HG03575 (cell line): ENCODE results near the gene S100A16.

ENCODE experiments used
- ATAC-seq: cut with Tn5 transposase; IDR thresholded peaks from one replicate; pipeline ENCODE4 v1.9.1; 2021; ENCODE audit not compliant: unreplicated experiment, insufficient number of reproducible peaks, low FRiP score; ENCODE audit errors: extremely low read depth

The S100A16 gene, protein sequence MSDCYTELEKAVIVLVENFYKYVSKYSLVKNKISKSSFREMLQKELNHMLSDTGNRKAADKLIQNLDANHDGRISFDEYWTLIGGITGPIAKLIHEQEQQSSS

DNA sequence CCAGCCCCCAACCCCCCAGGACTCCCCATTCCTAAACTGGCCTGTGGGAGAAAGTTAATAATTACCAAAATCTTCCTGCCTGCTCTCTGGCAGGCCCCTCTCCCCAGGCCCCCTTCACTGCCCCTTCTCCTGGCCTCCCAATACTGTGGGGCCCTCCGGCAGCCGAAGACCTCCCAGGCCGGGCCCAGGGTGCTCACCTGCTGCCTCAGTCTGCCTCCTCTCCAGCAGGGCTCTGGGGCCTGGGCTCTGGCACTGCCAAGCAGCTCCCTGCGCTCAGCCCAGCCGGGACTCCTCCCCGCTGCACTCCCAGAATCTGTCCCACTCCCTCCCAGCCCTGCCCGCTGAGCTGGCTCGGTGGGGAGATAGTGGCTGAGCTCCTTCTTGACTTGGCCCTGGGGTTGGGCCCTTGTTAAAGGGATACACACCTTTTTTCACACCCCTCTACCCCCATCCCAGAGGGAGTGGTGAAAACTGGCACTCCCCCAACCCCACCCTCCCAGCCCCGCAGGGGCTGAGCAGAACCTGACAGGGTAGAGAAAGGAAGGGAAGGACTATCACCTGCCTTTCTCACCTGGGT, at the start of gene S100A16:
Gene S100A16 (minus strand): TSS at position 383 of the 577 bp plus-strand sequence. CDS start 4,986 bp downstream, outside the sequence.
- no peak for ATAC-seq

DNA sequence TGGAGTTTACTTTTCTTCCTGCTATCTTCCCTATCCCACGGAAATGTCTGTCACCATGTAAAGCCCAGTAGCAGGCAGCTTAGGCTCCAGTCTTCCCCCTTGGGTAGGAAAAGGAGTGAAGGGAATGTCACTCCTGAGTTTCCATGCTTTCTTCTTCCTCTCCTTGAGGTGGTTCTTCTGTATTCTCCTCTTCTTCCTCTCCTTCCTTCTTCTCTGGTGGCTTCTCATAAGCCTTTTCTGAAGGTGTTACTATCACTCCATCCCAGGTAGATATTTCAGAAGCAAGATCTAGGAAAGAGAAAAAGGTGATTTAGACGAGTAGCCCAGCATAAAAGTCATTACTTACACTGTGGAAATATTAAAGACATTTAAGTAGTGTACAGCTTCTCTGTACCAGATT, 49.3 kb upstream of the S100A16 start:
- ATAC-seq: no peak

DNA sequence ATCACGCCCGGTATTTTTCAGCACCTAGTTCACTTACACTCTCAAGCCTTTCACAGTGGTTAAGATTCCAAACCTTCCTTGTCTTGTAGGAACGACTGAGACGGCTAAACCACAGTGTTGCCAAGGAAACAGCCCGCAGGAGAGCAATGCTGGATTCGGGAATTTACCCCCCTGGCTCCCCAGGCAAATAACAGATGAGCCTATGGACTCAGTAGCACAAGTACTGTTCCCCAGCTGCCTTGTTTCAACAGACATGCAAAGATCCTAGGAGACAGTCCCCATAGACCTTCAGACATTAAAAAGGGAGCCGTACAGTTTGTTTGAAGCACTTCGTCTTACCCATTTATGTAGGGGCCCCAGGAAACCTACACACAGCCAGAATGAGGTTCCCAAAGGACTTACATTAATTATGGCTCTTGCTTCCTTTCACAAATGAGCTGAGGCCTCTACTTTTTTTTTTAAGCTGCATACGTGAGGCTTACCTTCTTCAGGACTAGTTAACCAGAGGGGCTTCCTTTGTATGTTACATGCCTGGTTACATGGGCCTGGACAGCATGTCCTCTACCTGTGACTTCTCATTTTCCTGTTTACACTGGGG, 48.3 kb upstream of the S100A16 start:
- ATAC-seq: no peak

DNA sequence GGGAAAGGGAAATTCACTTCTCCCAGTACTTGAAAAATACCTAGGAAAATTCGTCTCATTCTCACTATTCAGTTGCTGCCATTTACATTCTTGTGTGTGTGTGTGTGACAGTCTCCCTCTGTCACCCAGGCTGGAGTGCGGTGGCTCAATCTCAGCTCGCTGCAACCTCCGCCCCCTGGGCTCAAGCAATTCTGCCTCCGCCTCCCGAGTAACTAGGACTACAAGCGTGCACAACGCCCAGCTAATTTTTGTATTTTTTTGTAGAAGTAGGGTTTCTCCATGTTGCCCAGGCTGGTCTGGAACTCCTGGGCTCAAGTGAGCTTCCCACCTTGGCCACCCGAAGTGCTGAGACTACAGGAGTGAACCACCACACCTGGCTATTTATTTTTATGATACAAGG, 46.7 kb upstream of the S100A16 start:
- no peak for ATAC-seq

DNA sequence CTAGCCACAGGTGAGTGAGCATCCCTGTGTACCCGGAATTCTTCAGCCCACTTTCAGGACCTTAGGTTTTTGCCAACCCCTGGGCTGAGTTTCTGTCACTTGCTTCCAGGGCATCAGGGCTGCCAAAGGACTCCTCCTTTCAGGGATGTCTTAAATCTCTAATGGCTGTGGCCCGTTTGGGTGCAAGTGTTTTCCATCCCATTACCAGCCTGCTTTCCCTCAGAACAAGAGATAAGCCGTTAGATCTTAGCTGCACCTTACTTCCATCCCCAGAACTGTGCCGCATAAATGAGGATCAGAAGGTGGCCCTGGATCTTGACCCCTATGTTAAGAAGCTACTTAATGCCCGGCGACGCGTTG, 46.2 kb upstream of the S100A16 start:
- ATAC-seq: no peak

DNA sequence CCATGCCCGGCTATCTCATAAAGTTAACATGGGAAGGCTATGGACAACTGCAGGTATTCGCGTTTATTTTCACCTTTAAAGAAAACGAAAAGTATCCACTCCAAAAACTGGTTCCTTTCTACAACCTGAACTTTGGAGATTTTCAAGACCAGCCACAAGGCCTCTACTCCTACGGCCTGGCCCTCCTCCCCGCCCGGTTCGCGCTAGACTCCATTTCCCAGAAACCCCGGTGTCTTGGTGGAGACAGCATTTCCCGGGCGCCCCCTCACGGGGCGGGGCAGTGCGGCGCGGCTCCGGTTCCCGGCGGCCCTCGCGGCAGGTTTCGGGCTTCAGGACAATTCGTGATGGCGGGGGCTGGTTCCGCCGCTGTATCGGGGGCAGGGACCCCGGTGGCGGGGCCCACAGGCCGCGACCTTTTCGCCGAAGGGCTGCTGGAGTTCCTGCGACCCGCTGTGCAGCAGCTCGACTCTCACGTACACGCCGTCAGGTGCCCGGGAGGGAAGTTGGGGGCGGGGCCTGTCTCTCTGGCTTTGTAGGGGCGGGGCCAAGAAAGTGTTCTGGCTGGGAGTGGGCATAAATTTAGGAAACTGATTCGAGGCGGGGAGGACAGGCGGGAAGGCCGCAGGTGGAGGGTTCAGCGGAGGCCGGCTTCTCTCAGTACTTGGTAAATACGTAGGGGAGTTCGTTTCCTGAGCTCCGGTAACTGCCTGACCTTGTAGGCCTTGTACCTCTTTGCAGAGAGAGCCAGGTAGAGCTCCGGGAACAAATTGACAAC, 45.6 kb upstream of the S100A16 start, which contains the start of gene SNAPIN:
Gene SNAPIN (plus strand): TSS at position 304 of the 775 bp plus-strand sequence. CDS start 41 bp downstream, at position 345.
- no peak for ATAC-seq

DNA sequence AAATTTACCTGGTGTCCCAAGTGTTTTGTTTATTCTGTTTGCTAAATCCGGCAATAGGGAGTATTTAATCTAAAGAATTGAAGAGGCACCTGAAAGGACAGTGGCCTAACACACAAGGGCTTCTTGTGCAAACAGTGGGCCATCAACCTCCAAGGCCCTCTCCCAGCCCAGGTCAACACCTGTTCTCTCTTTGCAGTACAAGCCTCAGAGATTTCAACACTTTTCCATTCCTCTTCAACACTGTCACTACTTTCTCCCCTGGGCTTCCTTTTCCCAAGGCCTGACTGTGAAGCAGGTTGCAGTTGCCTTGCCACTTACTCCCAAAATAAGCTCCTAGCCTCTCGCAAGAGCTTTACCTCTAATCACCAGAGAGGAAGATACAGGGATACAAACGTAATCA, 42.4 kb upstream of the S100A16 start:
- no peak for ATAC-seq

DNA sequence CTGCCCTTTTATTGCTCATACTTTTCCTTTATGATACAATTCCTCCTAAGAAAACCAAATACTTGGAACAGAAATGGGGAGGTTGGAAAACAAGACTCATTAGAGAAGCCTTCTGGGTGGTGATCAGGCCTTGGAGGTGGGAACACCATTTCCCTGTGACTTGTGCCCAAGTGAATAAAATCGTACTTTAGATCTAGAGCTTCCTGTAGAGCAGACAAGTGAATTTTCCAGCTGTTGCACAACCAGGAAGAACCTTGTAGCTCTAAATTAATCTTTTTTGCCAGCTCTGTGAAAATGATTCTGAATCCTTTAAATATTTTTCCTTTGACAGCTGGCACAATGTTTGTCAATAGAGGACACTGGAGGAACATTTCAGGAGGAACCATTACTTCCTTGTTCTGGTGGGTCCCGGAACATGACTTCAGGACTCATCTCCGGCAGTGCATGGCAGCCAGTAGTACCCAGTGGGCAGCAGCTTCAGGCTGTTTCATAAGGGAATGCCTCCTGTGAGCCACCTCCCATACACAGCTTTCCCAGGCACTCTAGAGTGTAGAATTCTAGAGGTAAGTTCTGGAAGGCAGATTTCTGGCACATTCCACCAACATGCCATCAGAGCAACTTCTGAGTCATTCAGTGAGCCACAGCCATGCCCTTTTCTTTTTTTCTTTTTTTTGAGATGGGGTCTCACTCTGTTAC, 40.0 kb upstream of the S100A16 start:
- no peak for ATAC-seq

DNA sequence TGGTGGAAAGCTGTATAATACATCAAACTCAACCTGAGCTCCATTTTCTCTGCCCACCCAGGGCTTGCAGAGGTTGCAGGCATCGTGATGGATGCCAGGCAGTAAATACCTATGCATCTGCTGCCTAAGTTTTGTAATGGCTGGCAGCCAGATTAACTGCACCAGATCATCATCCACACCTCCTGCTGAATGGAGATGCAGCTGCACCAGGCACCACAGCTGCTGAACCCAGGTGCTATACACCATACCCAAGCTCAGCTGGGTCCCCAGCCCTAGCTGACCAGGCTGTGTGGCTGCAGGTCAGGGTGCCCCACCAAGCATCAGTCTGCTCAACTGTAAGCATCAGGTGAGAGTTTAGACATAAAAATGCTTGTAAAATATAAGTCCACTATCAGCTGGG, 38.8 kb upstream of the S100A16 start:
- no peak for ATAC-seq

DNA sequence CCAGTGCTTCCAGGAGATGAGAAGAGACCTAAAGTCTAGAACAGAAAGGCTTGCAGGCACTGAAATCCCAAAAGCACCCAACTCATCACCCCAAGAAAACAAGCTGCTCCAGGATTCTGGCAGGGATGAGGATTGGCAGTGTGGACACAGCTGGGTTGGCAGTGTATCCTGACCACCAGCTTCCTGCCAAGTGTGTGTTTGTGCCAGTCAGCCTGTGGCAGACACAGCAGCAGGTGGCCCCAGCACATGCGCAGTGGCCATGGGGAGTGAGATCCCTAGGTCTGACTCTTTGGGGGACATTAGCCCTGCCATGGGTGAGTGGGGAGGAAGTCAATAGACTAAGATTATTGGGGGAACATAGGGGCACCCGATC, 36.9 kb upstream of the S100A16 start:
- ATAC-seq: no peak

DNA sequence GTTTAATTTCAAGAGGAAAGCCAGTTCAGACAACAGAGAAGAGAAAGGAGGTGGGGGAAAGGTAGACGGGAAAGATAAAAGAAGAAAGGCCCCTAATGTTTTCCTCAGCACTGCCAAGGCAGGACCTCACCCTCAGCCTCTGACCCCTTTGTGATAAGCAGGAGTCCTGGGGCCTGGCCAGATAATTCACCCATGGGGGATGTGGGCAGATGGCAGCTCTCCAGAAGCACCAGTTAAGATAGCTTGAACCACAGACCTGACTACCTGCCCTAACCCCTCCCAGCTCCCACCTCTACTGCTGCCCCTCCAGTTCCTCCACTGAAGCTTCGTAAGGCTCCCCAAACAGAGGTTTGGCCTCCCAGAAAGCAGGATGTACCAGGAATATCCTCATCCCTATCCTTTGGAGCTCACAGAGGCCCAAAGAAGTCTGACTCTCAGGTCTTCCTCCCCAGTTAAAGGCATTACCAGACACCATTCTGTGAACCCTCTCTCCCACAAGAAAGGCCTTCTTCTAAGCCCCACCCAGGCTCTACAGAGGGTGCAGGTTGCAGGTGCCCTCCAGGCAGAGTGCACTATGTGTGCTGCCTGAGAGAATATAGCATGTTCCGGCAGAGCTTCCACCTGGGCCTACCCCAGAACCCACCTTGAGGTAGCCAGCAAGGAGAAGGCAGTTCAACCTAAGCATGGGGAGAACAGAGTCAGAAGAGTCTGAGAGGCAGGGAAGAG, 36.4 kb upstream of the S100A16 start:
- ATAC-seq: no peak

DNA sequence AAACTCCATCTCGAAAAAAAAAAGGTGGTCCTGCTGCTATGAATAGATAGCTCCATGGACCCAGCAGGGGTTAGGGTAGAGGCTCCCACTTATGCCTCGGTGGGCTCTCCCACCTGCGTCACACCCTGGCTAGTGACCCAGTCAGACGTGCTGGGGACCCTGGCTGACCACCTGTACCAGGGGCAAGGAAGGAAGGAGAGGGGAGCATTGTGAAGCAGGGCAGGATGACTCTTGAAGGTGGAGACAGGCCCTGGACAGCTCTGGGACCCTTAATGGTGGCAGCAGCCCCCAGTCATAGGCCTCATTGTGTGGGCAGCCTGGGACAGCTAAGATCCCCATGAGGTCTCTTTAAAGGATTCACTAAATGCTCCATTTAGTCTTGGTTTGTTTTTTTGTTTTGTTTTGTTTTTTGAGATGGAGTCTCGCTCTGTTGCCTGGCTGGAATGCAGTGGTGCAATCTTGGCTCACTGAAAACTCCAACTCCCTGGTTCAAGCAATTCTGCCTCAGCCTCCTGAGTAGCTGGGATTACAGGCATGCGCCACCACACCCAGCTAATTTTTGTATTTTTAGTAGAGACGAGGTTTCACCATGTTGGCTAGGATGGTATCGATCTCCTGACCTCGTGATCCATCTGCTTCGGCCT, 35.2 kb upstream of the S100A16 start:
- ATAC-seq: no peak

DNA sequence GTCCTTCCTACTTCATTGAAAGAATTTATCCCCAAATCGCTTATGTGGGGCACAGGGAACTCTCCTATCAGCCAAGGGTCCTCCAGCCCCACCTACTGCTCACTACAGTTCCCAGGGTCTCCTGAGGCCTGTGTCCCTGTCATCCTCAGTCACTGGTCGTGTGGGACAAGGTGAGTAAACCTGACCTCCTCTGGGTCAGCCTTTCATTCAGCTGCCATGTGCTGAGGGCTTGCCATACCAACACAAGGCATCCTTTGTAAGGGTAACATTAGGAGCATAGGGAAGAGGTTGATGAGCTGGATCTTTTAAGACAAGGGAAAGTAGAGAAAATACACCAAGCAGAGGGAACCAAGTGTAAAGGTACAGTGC, 34.4 kb upstream of the S100A16 start:
- ATAC-seq: no peak

DNA sequence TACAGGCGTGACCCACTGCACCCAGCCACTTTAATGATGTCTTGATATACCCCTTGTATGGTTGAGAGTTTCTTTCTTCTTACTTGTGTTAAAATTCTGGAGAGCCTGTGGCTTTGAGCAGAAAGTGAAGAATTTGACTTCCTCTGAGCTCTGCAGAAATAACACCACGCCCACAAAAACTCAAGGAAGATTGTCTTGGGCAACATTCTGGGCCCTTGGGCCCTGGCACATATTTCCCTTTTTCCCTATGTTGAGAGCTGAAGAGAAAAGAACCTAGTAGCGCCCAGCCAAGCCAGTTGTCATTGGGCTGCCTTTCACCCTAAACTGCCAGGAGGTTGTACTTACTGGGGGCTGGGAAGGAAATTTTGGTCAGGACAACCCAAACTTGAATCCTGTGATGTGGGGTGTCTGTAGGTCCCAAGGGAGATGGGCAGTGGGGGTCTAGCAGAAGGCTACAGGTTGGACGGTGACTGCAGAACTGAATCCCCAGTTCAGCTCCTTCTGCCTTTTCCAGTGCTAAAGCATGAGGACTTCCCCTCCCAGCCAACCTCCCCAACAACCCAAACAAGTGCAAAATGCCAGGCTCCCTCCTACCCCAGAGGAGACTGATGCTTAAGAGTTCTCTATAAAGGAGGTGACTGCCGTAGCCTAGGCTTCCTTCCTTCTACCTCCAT, 33.9 kb upstream of the S100A16 start:
- ATAC-seq: no peak

DNA sequence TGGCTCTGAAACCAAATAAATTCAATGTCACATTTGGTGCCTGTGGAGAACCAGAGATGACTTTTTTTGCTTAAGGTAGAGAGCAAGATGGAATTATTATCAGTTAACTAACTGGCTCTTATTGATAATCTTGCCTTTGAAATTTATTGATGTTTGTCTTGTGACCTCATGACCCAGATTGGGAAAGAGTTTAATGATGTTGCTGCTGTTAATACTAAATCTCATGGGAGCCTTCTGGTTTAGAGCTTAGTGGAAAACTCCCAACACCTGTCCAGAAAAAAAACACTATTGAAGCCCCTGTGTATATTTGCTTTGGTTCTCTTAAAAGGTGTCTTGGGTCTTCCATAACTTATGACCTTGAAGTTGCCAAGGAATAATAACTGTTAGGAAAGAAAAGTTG, 30.9 kb upstream of the S100A16 start:
- no peak for ATAC-seq

DNA sequence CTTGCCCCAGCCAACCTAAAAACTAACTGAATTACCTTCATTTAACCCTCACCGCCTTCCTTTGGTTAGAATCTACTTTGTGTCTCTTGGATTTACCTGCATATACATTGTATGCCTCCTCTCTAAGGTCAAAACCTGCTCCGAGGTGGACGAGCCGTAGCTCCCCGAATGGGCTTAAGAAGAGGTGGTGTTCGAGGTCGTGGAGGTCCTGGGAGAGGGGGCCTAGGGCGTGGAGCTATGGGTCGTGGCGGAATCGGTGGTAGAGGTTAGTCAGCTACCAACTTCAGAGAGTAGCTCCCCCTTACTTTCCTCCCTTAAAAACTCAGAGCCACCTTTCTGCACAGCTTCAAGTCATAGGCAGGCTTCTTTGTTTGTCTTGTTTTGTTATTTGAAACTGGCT, 30.2 kb upstream of the S100A16 start:
- no peak for ATAC-seq

DNA sequence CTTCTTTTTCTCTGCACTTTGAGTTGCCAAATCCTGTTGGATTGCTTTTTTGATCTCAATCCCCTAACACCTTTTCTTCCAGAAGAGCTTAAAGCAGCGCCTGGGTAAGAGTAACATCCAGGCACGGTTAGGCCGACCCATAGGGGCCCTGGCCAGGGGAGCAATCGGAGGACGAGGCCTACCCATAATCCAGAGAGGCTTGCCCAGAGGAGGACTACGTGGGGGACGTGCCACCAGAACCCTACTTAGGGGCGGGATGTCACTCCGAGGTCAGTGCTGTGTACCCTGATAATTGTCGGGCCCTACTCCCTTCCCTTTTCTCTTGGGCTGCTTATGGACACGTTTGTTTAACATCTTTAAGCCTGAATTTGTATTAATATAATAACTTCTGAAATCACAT, 29.2 kb upstream of the S100A16 start:
- ATAC-seq: no peak

DNA sequence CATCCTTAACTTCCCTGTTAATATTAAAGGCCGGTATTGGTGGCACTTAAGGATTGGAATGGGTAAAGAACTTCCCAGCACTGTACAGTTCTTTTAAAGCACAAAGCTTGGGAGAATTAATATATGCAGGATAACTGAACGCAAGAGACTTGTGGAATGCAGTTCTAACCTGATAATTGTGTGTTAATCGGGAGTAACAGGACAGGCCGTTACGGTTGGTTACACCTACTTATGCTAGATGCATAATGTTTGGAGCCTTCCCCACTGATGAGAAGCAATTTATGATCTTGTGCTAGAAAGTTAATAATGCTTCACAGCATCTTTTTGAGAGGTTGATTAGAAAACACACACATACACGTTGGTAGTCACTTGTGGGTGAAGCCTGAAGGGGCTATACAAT, 27.9 kb upstream of the S100A16 start:
- no peak for ATAC-seq
